Mesenchymal stem cell (in vitro differentiated cells and primary cell): ENCODE measurements around the gene SYNC.

Experiments
- DNase-seq: peaks from one replicate; pipeline ENCODE4 v3.0.0-alpha.2; 2013
- H2AFZ ChIP-seq: one replicate; pipeline ENCODE4 v1.6.1; 2013; ENCODE audit warnings: low read depth, mild to moderate bottlenecking, control low read depth, inconsistent platforms, low read length, moderate library complexity
- H2AK5ac ChIP-seq: 2 replicates; pipeline ENCODE4 v1.6.1; 2013; ENCODE audit warnings: low read length, moderate library complexity, mild to moderate bottlenecking, inconsistent platforms; ENCODE audit not compliant: severe bottlenecking
- H2BK120ac ChIP-seq: one replicate; pipeline ENCODE4 v1.6.1; 2013; ENCODE audit warnings: low read depth, mild to moderate bottlenecking, inconsistent platforms, low read length, moderate library complexity
- H2BK12ac ChIP-seq, 2 experiments: one replicate each; pipeline ENCODE4 v1.6.1; 2013; ENCODE audit warnings: inconsistent platforms in 2 of 2, low read length in 2 of 2, mild to moderate bottlenecking in 2 of 2, moderate library complexity in 2 of 2, control low read depth in 1 of 2
- H2BK15ac ChIP-seq: one replicate; pipeline ENCODE4 v1.6.1; 2013; ENCODE audit warnings: mild to moderate bottlenecking, low read depth, inconsistent platforms; ENCODE audit not compliant: poor library complexity, severe bottlenecking
- H2BK5ac ChIP-seq: 2 replicates; pipeline ENCODE4 v1.6.1; 2013; ENCODE audit warnings: low read depth, mild to moderate bottlenecking, low read length, control low read depth, inconsistent platforms; ENCODE audit not compliant: poor library complexity, severe bottlenecking
- H3K14ac ChIP-seq, 2 experiments: one replicate each; pipeline ENCODE4 v1.6.1; 2013; ENCODE audit warnings: inconsistent platforms in 2 of 2, low read length in 2 of 2, control low read depth in 1 of 2, mild to moderate bottlenecking in 1 of 2, moderate library complexity in 1 of 2
- H3K18ac ChIP-seq, 2 experiments: one replicate each; pipeline ENCODE4 v1.6.1; 2013; ENCODE audit warnings: inconsistent platforms in 2 of 2, low read length in 2 of 2, control low read depth in 1 of 2, low read depth in 1 of 2, mild to moderate bottlenecking in 1 of 2
- H3K23ac ChIP-seq, 2 experiments: one replicate each; pipeline ENCODE4 v1.6.1; 2013; ENCODE audit warnings: inconsistent platforms in 2 of 2, low read length in 2 of 2, mild to moderate bottlenecking in 2 of 2, moderate library complexity in 2 of 2, control low read depth in 1 of 2
- H3K27ac ChIP-seq: 2 replicates; pipeline ENCODE4 v1.5.1; 2013; ENCODE audit warnings: mild to moderate bottlenecking, moderate library complexity, low read length, control low read depth, inconsistent platforms; ENCODE audit not compliant: poor library complexity, severe bottlenecking
- H3K27me3 ChIP-seq, 2 experiments: 2 replicates each; pipeline versions ENCODE4 v1.6.1 to v1.7.0; 2013; ENCODE audit warnings: low read length in 2 of 2, mild to moderate bottlenecking in 2 of 2, moderate library complexity in 2 of 2, control low read depth in 1 of 2, inconsistent platforms in 1 of 2; ENCODE audit not compliant: control insufficient read depth in 1 of 2, insufficient read depth in 1 of 2
- H3K36me3 ChIP-seq, 2 experiments: 2 replicates each; pipeline versions ENCODE4 v1.6.1 to v1.7.0; 2013; ENCODE audit warnings: low read length in 2 of 2, control low read depth in 1 of 2, inconsistent platforms in 1 of 2, low read depth in 1 of 2, mild to moderate bottlenecking in 1 of 2; ENCODE audit not compliant: insufficient read depth in 2 of 2, control insufficient read depth in 1 of 2
- H3K4ac ChIP-seq, 2 experiments: one replicate each; pipeline ENCODE4 v1.6.1; 2013; ENCODE audit warnings: inconsistent platforms in 2 of 2, low read length in 2 of 2, mild to moderate bottlenecking in 2 of 2, moderate library complexity in 2 of 2, control low read depth in 1 of 2, low read depth in 1 of 2
- H3K4me1 ChIP-seq: 2 replicates; pipeline ENCODE4 v1.6.1; 2013; ENCODE audit warnings: low read depth, low read length, control low read depth; ENCODE audit not compliant: control insufficient read depth, insufficient read depth
- H3K4me2 ChIP-seq: 2 replicates; pipeline ENCODE4 v1.6.1; 2013; ENCODE audit warnings: low read length, mild to moderate bottlenecking, inconsistent platforms; ENCODE audit not compliant: poor library complexity, severe bottlenecking
- H3K4me3 ChIP-seq, 2 experiments: 2 replicates each; pipeline versions ENCODE4 v1.5.1 to v1.7.0; 2013; ENCODE audit warnings: low read length in 2 of 2, mild to moderate bottlenecking in 2 of 2, control low read depth in 1 of 2, low read depth in 1 of 2; ENCODE audit not compliant: insufficient read depth in 1 of 2
- H3K79me1 ChIP-seq: replicated peaks from 2 replicates; pipeline ENCODE4 v1.6.1; 2013; ENCODE audit warnings: mild to moderate bottlenecking, control low read depth, low read length, inconsistent platforms; ENCODE audit not compliant: poor library complexity, severe bottlenecking
- H3K9ac ChIP-seq: 2 replicates; pipeline ENCODE4 v1.7.0; 2013; ENCODE audit warnings: mild to moderate bottlenecking, low read length, moderate library complexity
- H3K9me3 ChIP-seq: 2 replicates; pipeline ENCODE4 v1.7.0; 2013; ENCODE audit warnings: mild to moderate bottlenecking, low read length; ENCODE audit not compliant: control insufficient read depth
- H4K8ac ChIP-seq: one replicate; pipeline ENCODE4 v1.6.1; 2013; ENCODE audit warnings: inconsistent platforms, mild to moderate bottlenecking, low read length, moderate library complexity
- H4K91ac ChIP-seq: one replicate; pipeline ENCODE4 v1.6.1; 2013; ENCODE audit warnings: mild to moderate bottlenecking, low read length, inconsistent platforms
- WGBS: methylation state at CpG from one replicate; pipeline ENCODE4 v1.1.7; 2013; ENCODE audit warnings: mixed read lengths; 5-methylcytosine and 5-hydroxymethylcytosine counted together

Gene SYNC

GRCh38 chr1:32716312-32717148 is 14.0 kb upstream of the SYNC start:
- H4K8ac ChIP-seq, result no peak overlapping the region
- no peak overlapping the region for H2BK120ac ChIP-seq
- no peaks in the 10 kb centered on the region for H3K27me3 ChIP-seq
- no peaks in the 10 kb centered on the region for H3K79me1 ChIP-seq
- no peak overlapping the region for H3K18ac ChIP-seq
- H3K4ac ChIP-seq, result peak overlapping the region in 1 of 2 experiments; percentile 6
- H3K4me1 ChIP-seq, result peaks cover 17% of the 10 kb centered on the region
- no peak overlapping the region for H2BK15ac ChIP-seq
- peak overlapping the region in 1 of 2 experiments; percentile 9 for H3K23ac ChIP-seq
- no peak overlapping the region for H3K27ac ChIP-seq
- H3K14ac ChIP-seq, result no peak overlapping the region
- peak overlapping the region; percentile 49 for H2AK5ac ChIP-seq
- no peak overlapping the region for H3K9ac ChIP-seq
- no peaks in the 10 kb centered on the region for H3K9me3 ChIP-seq
- no peak overlapping the region for H2BK5ac ChIP-seq
- no peaks in the 10 kb centered on the region for H3K36me3 ChIP-seq
- no peak overlapping the region for H3K4me2 ChIP-seq
- no peak overlapping the region for H2AFZ ChIP-seq
- 29% methylated on average over 9 of the region's 9 CpGs for WGBS
- peak overlapping the region; percentile 35 for H4K91ac ChIP-seq
- DNase-seq, result no peak
- no peak overlapping the region for H3K4me3 ChIP-seq
- peak overlapping the region; percentile 17 to 29 for H2BK12ac ChIP-seq

GRCh38 chr1:32715901-32716311 is 13.3 kb upstream of the SYNC start:
- Histone ChIP-seq H2AFZ (no peak overlapping the region), H3K36me3 (no peaks in the 10 kb centered on the region), H2BK12ac (no peak overlapping the region), H3K9me3 (no peaks in the 10 kb centered on the region), H3K4ac (peak overlapping the region in 1 of 2 experiments; percentile 62), H3K9ac (no peak overlapping the region), H3K27ac (no peak overlapping the region), H3K4me2 (no peak overlapping the region), H3K27me3 (no peaks in the 10 kb centered on the region), H2BK120ac (no peak overlapping the region), H3K14ac (peak overlapping the region in 1 of 2 experiments; percentile 46), H2BK15ac (no peak overlapping the region), H3K18ac (no peak overlapping the region), H3K23ac (no peak overlapping the region), H4K8ac (no peak overlapping the region), H2BK5ac (no peak overlapping the region), H2AK5ac (peak overlapping the region; percentile 20), H3K4me3 (no peak overlapping the region), H3K79me1 (no peaks in the 10 kb centered on the region), H3K4me1 (peaks cover 17% of the 10 kb centered on the region), H4K91ac (no peak overlapping the region)
- DNase-seq, result no peak
- WGBS, result 91% methylated on average over 4 of the region's 4 CpGs

- Histone ChIP-seq H2BK120ac (no peak overlapping the region), H2AK5ac (no peak overlapping the region), H2BK5ac (no peak overlapping the region), H2AFZ (no peak overlapping the region), H3K9me3 (no peaks in the 10 kb centered on the region), H3K4me1 (peaks cover 17% of the 10 kb centered on the region), H4K91ac (no peak overlapping the region), H3K4me2 (no peak overlapping the region), H3K4ac (no peak overlapping the region), H3K27ac (no peak overlapping the region), H3K9ac (no peak overlapping the region), H3K23ac (peak overlapping the region in 1 of 2 experiments; percentile 84), H3K79me1 (no peaks in the 10 kb centered on the region), H3K14ac (no peak overlapping the region), H3K27me3 (no peaks in the 10 kb centered on the region), H2BK12ac (no peak overlapping the region), H3K36me3 (no peaks in the 10 kb centered on the region), H3K18ac (peak overlapping the region in 1 of 2 experiments; percentile 23), H2BK15ac (no peak overlapping the region), H4K8ac (no peak overlapping the region), H3K4me3 (no peak overlapping the region)
- WGBS, result 93% methylated on average over 4 of the region's 4 CpGs
- no peak for DNase-seq
Measured at GRCh38 chr1:32714277-32714676, 11.7 kb upstream of the SYNC start.

GRCh38 chr1:32713081-32713480 is 10.5 kb upstream of the SYNC start:
- Histone ChIP-seq H3K23ac (no peak overlapping the region), H4K8ac (peak overlapping the region; percentile 21), H3K14ac (no peak overlapping the region), H4K91ac (no peak overlapping the region), H3K4me1 (peaks cover 20% of the 10 kb centered on the region), H2AK5ac (no peak overlapping the region), H3K9ac (no peak overlapping the region), H2AFZ (no peak overlapping the region), H3K79me1 (no peaks in the 10 kb centered on the region), H3K4me3 (no peak overlapping the region), H2BK15ac (no peak overlapping the region), H3K4ac (no peak overlapping the region), H2BK5ac (no peak overlapping the region), H2BK120ac (no peak overlapping the region), H3K4me2 (no peak overlapping the region), H3K36me3 (no peaks in the 10 kb centered on the region), H3K9me3 (no peaks in the 10 kb centered on the region), H3K27me3 (no peaks in the 10 kb centered on the region), H3K18ac (no peak overlapping the region), H2BK12ac (no peak overlapping the region), H3K27ac (no peak overlapping the region)
- no peak for DNase-seq
- 95% methylated on average over 10 of the region's 10 CpGs for WGBS
